ENCODE measurements around the gene CFLAR.

The CFLAR gene

DNA sequence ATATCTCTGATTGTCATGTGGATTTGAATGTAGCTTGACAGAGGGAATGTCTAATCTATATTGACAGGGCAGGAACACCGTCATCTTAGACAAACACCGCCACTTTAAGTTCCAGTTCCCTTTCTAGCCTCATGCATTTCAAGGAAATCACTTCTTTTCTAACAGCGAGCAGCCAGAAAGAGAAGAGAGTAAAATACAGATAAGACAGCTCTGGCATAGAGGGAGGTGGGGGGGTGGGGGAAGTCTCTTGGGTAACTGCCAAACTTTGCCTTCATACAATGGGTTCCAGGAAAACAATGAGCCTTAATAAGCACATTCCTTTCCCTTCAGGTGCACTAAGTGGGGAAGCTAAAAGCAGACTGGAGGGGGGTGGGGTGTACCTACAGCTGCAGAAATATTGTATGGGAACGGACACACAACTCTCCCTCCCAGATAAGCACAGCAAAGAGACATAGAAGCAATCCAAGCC, 104.2 kb downstream of the CFLAR start:
- DNase-seq = peak; percentile 95

- peak; percentile 69 for DNase-seq
These were observed 107.4 kb downstream of the CFLAR start for GRCh38 chr2:201223089-201224073.

Data from RPMI8226 (cell line).